Measurements from ENCODE around the gene EMILIN2.

EMILIN2 gene

GRCh38 chr18:2911533-2911932 lies 64.7 kb downstream of the EMILIN2 start:
- Histone ChIP-seq H3K79me2 (ENCODE audit: insufficient read depth, low read length) (no peaks in the 10 kb centered on the region; the same call in 1 of the 2 replicates), H3F3A (ENCODE audit: low read depth) (no peaks in the 10 kb centered on the region), H3K9me2 (replicated peaks; ENCODE audit: low read depth, low read length) (no peaks in the 10 kb centered on the region), H3K4me3 (ENCODE audit: low read length, poor library complexity, severe bottlenecking) (no peak overlapping the region), H3K9me3 (ENCODE audit: insufficient read depth, low read depth, low read length) (no peaks in the 10 kb centered on the region), H2AFZ (ENCODE audit: low read length) (no peak overlapping the region), H4K20me1 (ENCODE audit: insufficient read depth, low read length, poor library complexity, severe bottlenecking) (no peaks in the 10 kb centered on the region), H3K9ac (ENCODE audit: low read depth, low read length, poor library complexity, severe bottlenecking) (no peak overlapping the region), H3K27me3 (ENCODE audit: insufficient read depth, low read length, poor library complexity, severe bottlenecking) (no peaks in the 10 kb centered on the region), H3K4me1 (ENCODE audit: insufficient read depth, low read length, poor library complexity, severe bottlenecking) (peaks cover 7% of the 10 kb centered on the region), H3K36me3 (ENCODE audit: insufficient read depth, low read length) (peaks cover 32% of the 10 kb centered on the region; the same call in 1 of the 2 replicates), H3K4me2 (ENCODE audit: low read depth, low read length, poor library complexity, severe bottlenecking) (no peak overlapping the region)
- no peak for TF ChIP-seq CTCF (conservative IDR thresholded peaks at IDR 0.05; ENCODE audit: low read length)
- no peak for TF ChIP-seq EZH2phosphoT487 (IDR thresholded peaks at IDR 0.05; ENCODE audit: borderline replicate concordance)

- no peak overlapping the region for H3K4me2 ChIP-seq (ENCODE audit: low read depth, low read length, poor library complexity, severe bottlenecking)
- no peak overlapping the region for H3K4me3 ChIP-seq (ENCODE audit: low read length, poor library complexity, severe bottlenecking)
- H3K79me2 ChIP-seq (ENCODE audit: insufficient read depth, low read length) = no peaks in the 10 kb centered on the region; the same call in 1 of the 2 replicates
- H3K36me3 ChIP-seq (ENCODE audit: insufficient read depth, low read length) = peaks cover 42% of the 10 kb centered on the region; the same call in 1 of the 2 replicates
- H3K4me1 ChIP-seq (ENCODE audit: insufficient read depth, low read length, poor library complexity, severe bottlenecking) = peaks cover 5% of the 10 kb centered on the region
- H3K27me3 ChIP-seq (ENCODE audit: insufficient read depth, low read length, poor library complexity, severe bottlenecking) = no peaks in the 10 kb centered on the region
- TF ChIP-seq EZH2phosphoT487 (IDR thresholded peaks at IDR 0.05; ENCODE audit: borderline replicate concordance) (no peak), CTCF (conservative IDR thresholded peaks at IDR 0.05; ENCODE audit: low read length) (no peak)
- H2AFZ ChIP-seq (ENCODE audit: low read length) = no peak overlapping the region
- no peak overlapping the region for H3K9ac ChIP-seq (ENCODE audit: low read depth, low read length, poor library complexity, severe bottlenecking)
- H3K9me3 ChIP-seq (ENCODE audit: insufficient read depth, low read depth, low read length) = no peaks in the 10 kb centered on the region
- no peaks in the 10 kb centered on the region for H3K9me2 ChIP-seq (replicated peaks; ENCODE audit: low read depth, low read length)
- no peaks in the 10 kb centered on the region for H4K20me1 ChIP-seq (ENCODE audit: insufficient read depth, low read length, poor library complexity, severe bottlenecking)
- no peaks in the 10 kb centered on the region for H3F3A ChIP-seq (ENCODE audit: low read depth)
Measured at GRCh38 chr18:2912357-2913299, 65.8 kb downstream of the EMILIN2 start.

DNA sequence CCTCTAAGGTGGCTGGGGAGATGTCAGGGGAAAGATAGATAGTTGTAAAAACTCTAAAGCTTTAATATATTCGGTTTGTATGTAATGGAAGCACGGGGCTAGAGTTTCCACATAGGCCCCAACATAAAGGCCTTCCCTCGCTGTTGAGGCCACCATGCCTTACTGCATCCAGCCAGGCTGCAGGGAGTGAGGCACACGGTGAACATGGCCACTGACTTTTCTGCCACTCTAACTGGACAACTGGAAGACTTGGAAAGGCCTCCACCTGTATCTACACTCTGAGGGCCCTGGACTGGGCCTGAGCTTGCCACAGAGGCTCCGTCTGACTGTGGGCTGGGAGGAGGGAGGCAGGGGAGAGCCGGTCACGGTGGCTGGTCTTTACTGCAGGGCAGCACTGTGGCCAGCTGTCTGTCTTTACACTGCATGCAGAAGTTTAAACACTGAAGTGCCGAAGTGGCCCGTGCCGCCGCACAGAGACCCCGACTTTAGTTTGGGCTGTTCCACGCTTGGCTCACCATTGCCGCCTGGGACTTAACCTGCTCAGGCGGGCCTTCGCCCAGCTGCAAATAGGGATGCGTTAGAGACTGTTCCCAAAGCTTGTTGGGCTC lies 66.7 kb downstream of the EMILIN2 start:
- peaks cover 51% of the 10 kb centered on the region; the same call in 1 of the 2 replicates for H3K36me3 ChIP-seq (ENCODE audit: insufficient read depth, low read length)
- no peaks in the 10 kb centered on the region for H3K9me3 ChIP-seq (ENCODE audit: insufficient read depth, low read depth, low read length)
- no peak overlapping the region for H3K4me3 ChIP-seq (ENCODE audit: low read length, poor library complexity, severe bottlenecking)
- no peaks in the 10 kb centered on the region for H3K9me2 ChIP-seq (replicated peaks; ENCODE audit: low read depth, low read length)
- H4K20me1 ChIP-seq (ENCODE audit: insufficient read depth, low read length, poor library complexity, severe bottlenecking) = no peaks in the 10 kb centered on the region
- H3K4me1 ChIP-seq (ENCODE audit: insufficient read depth, low read length, poor library complexity, severe bottlenecking) = peaks cover 5% of the 10 kb centered on the region
- no peaks in the 10 kb centered on the region for H3K27me3 ChIP-seq (ENCODE audit: insufficient read depth, low read length, poor library complexity, severe bottlenecking)
- H3K4me2 ChIP-seq (ENCODE audit: low read depth, low read length, poor library complexity, severe bottlenecking) = no peak overlapping the region
- H3K79me2 ChIP-seq (ENCODE audit: insufficient read depth, low read length) = no peaks in the 10 kb centered on the region
- no peak overlapping the region for H2AFZ ChIP-seq (ENCODE audit: low read length)
- H3F3A ChIP-seq (ENCODE audit: low read depth) = no peaks in the 10 kb centered on the region
- H3K9ac ChIP-seq (ENCODE audit: low read depth, low read length, poor library complexity, severe bottlenecking) = no peak overlapping the region
- TF ChIP-seq EZH2phosphoT487 (IDR thresholded peaks at IDR 0.05; ENCODE audit: borderline replicate concordance) = no peak
- no peak for TF ChIP-seq CTCF (conservative IDR thresholded peaks at IDR 0.05; ENCODE audit: low read length)

Data from Loucy (cell line).